GM21528 (cell line): Measurements from ENCODE around the gene XPNPEP1.
"Not testable (repeated sequence)": the region's sequence is repeated elsewhere in the genome, so short reads cannot be mapped to it uniquely, and the experiment has no call there.

ENCODE experiments used
- ATAC-seq: cut with Tn5 transposase; IDR thresholded peaks from one replicate; pipeline ENCODE4 v1.9.1; 2021; ENCODE audit warnings: mild to moderate bottlenecking, moderate library complexity; ENCODE audit not compliant: unreplicated experiment, low FRiP score

XPNPEP1 gene

DNA sequence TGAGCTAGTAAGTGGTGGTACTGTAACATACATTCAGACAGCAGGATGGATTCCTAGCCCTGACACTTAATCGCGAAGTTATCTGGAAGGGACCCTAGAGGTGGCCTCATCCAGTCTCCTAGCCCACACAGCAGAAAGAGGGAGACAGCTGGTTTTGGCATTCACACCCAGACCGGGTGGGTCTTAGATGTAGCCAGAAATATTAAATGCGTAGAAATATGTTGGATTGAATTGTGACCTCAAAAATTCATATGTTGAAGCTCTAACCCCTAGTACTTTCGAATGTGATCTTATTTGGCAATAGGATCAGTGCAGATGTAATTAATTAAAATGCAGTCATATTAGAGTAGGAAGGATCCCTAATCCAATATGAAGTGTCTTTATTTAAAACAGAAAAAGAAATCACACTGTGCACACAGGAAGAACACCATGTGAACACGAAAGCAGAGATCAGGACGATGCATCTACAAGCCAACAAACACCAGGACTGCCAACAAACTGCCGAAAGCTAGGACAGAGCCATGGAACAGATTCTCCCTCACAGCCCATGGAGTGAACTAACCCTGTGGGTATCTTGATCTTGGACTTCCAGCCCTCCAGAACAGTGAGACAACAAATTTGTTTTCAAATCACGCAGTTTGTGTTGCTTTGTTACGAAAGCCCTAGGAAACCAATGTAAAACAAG, 2.9 kb upstream of the XPNPEP1 start:
- no peak for ATAC-seq

GRCh38 chr10:109924967-109925620, 1.8 kb upstream of the XPNPEP1 start:
- ATAC-seq = no peak

- no peak for ATAC-seq
These were observed 776 bp upstream of the XPNPEP1 start for GRCh38 chr10:109924087-109924486.

DNA sequence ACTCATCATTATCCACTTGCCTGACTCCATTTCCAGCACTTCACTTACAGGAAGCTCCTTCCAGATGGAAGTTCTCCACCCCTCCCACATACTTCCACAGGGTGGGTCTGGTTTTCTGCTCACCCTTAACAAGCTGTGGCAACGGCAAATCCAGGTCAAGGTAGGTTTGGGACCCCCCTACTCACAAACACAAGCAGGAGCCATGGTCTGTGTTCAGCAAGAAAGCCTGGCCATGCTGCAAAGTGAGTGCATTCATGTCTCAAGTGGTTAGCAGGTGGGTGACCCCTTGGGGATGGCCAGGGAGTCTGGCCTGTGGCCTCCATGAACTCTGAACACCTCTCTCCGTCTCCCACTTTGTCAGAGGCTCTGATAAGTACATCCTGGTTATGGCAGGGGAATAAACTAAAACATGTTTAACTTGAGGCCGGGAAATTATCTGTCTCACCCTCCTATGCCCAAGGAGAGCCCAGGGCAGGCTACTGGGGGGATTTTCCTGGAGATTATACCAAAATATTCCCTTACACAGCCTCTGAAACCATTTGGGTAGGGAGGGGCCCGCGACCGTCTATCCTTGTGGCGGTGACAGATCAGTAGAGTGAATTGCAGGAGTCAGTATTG, 844 bp downstream of the XPNPEP1 start:
- no peak for ATAC-seq

GRCh38 chr10:109920016-109920415, 3.3 kb downstream of the XPNPEP1 start:
- no peak for ATAC-seq

DNA sequence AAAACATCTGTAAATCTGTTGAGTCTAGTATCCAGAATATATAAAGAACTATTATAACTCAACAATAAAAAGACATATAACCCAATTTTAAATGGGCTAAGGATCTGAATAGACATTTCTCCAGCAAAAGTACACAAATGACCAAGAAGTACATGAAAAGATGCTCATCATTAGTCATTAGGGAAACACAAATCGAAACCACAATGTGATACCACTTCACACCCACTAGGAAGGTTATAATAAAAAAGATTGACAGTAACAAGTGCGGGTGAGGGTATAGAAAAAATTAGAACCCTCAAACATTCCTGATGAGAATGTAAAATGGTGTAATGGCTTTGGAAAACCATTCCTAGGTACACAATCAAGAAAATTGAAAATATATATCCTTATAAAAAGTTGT, 4.1 kb downstream of the XPNPEP1 start:
- ATAC-seq = no peak

DNA sequence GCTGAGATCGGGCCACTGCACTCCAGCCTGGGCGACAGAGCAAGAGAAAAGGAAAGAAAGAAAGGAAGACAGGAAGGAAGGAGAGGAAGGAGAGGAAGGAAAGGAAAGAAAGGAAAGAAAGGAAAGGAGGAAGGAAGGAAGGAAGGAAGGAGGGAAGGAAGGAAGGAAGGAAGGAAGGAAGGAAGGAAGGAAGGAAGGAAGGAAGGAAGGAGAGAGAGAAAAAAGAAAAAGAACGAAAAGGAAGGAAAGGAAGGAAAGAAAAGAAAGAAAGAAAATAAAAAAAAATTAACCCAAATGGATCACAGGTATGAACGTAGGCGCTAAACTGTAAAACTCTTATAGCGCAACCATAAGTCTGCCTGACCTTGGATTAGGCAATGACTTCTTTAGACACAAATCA, 4.6 kb downstream of the XPNPEP1 start:
- ATAC-seq = not testable (repeated sequence)

GRCh38 chr10:109915566-109915965, 7.7 kb downstream of the XPNPEP1 start:
- no peak for ATAC-seq

DNA sequence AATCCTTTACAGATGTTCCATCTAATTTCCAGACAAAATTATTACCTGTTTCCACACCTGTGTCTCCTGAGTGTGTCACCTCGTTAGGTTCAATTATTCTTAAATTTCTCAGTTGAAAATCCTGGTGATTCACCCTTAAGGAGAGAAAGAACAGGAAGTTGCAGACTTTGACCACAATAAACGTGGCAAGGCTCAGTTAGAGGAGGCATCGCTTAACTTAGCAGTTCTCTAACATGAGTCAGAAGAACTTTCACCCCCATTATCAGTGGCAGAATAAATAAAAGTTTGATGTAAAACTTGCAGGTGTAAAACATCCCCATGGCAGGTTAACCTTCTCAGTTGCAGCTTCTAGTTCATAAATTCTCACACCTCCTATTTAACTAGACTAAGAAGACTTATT, 8.3 kb downstream of the XPNPEP1 start:
- no peak for ATAC-seq

GRCh38 chr10:109913306-109913892, 9.9 kb downstream of the XPNPEP1 start:
- ATAC-seq = no peak

DNA sequence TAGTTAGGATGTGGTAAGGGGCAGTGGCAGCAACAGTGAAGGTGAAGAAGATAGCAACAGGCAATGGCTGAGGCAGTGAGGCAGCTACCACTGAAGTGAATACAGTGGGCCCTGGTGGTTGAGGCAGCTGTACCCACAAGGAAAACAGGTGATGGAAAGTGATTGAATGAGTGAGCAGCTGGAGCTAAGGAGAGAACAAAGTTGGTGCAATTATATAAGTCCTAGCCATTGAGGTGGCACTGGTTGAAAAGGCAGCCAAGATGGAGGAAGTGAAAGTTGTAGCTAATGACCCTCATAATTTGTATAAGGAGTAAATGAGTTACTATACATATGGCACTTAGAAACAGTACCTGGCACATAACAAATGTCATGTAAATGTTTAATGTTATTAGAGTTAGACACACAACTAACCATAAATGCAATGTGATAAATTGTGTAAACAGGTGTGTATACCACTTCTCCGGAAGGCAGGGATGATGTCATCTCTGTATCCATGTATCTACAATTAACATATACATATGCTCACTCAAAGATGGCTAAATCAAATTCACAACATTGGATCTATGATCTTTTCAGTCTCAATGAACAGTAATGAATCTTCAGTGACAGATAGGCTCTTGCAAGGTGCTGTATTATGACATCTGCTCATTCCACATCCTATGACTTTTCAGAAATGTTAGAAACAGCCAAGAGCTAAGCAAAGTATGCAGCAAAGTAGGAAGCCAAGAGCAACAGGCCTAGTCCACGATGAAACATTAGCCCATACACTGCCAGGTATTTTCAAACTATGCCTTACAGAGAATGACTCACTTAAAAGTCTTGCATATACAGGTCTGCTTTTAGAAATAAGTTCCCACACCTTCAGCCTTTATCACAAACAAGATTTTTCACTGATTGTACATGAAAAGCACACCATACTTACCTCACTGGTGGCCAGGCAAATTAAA, 10.7 kb downstream of the XPNPEP1 start:
- ATAC-seq = peak; percentile 92

- ATAC-seq = no peak
These were observed 11.4 kb downstream of the XPNPEP1 start for GRCh38 chr10:109911903-109912302.

- ATAC-seq = no peak
These were observed 17.0 kb downstream of the XPNPEP1 start for GRCh38 chr10:109906316-109906715.

DNA sequence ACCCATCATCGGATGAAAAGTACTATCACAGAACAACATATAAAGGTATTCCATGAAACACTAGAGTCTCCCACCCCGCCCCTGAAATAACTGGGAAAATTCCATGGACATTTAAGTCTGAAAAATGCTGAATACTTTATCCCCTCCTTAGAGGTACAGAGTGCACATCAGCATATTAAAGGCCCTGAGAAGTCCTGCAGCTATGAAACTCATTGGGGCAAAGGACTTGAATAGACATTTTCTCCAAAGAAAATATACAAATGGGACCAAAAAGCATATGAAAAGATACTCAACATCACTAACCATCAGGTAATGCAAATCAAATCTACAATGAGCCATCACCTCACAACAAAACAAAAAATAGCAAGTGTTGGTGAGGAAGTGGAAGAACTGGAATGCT, 18.9 kb downstream of the XPNPEP1 start:
- ATAC-seq = no peak

- no peak for ATAC-seq
These were observed 20.0 kb downstream of the XPNPEP1 start for GRCh38 chr10:109902992-109903947.

DNA sequence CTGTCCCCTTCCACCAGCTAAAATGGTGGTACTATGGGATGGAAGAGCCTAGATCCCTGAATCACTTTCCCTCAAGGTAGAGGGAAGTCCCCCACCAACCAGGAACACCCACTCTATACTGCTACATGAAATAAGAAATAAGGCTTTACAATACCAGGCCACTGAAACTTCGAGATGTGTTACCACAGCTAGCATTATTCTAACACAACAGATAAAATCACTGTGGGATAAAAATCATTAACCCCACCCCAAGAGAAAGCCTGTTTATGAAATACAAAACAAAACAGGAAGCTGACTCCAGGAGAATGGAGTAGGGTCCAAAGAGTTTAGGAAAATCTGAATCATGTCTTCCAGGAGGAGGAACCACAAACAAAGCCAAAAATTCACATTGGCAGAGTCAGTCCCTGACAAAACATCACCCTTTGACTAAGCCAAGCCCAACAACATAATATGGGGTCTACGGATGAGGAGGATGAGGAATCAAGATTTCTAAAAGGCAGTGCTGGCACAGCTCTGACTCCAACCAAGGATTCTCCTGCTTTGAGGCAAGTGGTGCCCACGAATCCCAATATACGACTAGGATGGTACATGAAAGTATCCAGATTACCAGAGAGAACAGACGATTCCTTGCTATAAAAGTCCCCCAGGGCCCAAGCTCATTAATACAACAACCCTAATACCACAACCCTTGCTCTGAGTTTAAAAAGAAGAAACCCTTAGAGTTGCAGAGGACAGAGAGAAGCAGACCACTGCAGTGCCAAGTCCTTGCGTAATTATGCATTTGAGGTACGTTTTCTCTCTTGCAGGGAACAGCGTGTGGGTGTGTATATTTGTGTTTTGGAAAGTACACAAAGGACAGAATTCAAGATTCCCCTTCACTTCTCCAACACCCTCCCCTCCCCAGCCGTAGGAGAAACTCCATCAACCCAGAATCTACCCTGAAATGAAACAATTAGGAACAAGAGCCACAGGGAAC, 23.7 kb downstream of the XPNPEP1 start:
- no peak for ATAC-seq

DNA sequence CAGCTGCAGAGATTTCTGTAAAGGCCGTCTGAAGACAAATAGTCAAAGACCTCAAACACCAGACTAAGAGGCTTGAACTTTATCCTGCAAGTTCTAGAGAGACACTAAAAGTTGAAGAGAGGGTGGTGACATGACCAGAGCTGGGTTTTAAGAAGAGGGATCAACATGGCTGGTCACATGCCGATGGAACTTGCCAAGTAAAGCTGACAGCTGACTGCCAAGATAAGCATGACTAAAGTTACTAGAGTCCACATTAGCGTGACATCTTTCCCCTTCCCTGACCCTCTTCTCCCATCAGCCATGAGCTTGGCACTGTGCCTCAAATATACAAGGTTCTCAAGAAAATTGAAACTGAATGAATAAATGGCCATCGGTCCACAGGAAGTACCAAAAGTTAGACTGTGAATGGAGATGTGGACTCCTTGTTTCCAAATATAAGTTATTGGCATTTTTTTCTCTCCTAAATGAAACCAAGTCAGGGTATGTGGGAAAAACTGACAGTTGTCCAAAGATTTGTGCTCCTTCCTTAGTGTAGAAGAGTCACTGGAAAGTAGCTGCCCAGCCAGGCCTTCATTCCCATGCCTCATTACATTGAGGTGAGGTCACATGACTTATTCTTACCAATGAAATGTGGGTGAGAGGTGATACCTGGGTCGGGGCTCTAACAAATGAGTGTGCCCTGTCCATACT, 24.5 kb downstream of the XPNPEP1 start:
- ATAC-seq = no peak

GRCh38 chr10:109898007-109898406, 25.3 kb downstream of the XPNPEP1 start:
- no peak for ATAC-seq
